K562 (cell line): ENCODE results near the gene WSCD2. TPM values are rescaled to one million over a fixed set of nuclear protein-coding genes. Genes with fewer than 3 reads are reported as not detected.

Source experiments
- ATAC-seq: fragments of 200-7000 bp; cut with Tn5 transposase; 3 replicates; pipeline ENCODE4 v1.9.1; 2020; ENCODE audit warnings: moderate library complexity
- BruUV-seq: library from RNA; stranded (reverse); fragments of 400-500 nt; replicated peaks from 2 replicates; lab custom pipeline; 2021; lab: Mats Ljungman, UMichigan
- CTCF ChIA-PET: fragments of 300-600 bp; formaldehyde crosslinking; extraction: SDS; loops from one replicate; lab custom pipeline; 2021; ENCODE audit warnings: low intra/inter-chr PET ratio; lab: Yijun Ruan, JAX
- POLR2A ChIA-PET: fragments of 300-600, 350-650 bp; sonication (Branson Sonifier 250); formaldehyde crosslinking; extraction: SDS; loops from one replicate; lab custom pipeline; 2021; ENCODE audit warnings: antibody characterized with exemption, inconsistent platforms; lab: Yijun Ruan, JAX
- DNase-seq, 4 experiments: peaks; one replicate each; pipeline versions ENCODE4 v3.0.0 to v3.0.0-alpha.2; 2011 to 2018; ENCODE audit warnings: low spot score in 3 of 4, mixed read lengths in 3 of 4; ENCODE audit errors: extremely low read depth in 1 of 4
- FAIRE-seq: peaks from 2 replicates; lab custom pipeline; 2011; peaks lifted over from hg19 to GRCh38; lab: Jason Lieb, UNC
- H2AFZ ChIP-seq: 2 replicates; pipeline ENCODE4 v1.6.0; 2011; ENCODE audit warnings: low read depth, low read length, control low read depth, inconsistent platforms
- H3K27ac ChIP-seq: fragments of 200-600 bp; 3 replicates; pipeline ENCODE4 v1.8.0; 2011; ENCODE audit warnings: low read depth, mild to moderate bottlenecking, control low read depth, inconsistent platforms, low read length, moderate library complexity, mixed read lengths; ENCODE audit errors: extremely low read depth
- H3K27me3 ChIP-seq, 2 experiments: fragments of 300-600 bp in 1 of 2; 2 replicates in 1 of 2; 3 replicates in 1 of 2; pipeline versions ENCODE4 v1.6.0 to v1.8.0; 2011; ENCODE audit warnings: inconsistent platforms in 2 of 2, low read length in 2 of 2, mild to moderate bottlenecking in 1 of 2, mixed read lengths in 1 of 2, moderate library complexity in 1 of 2; ENCODE audit not compliant: control insufficient read depth in 2 of 2, insufficient read depth in 2 of 2
- H3K36me3 ChIP-seq: fragments of 300-600 bp; 3 replicates; pipeline ENCODE4 v1.8.0; 2011; ENCODE audit warnings: mild to moderate bottlenecking, low read length, inconsistent platforms; ENCODE audit not compliant: control insufficient read depth, insufficient read depth
- H3K4me1 ChIP-seq, 2 experiments: fragments of 200-600 bp in 1 of 2; replicated peaks in 1 of 2; 2 replicates in 1 of 2; 3 replicates in 1 of 2; pipeline versions ENCODE4 v1.5.1 to v1.8.0; 2011; ENCODE audit warnings: inconsistent platforms in 2 of 2, low read length in 2 of 2, mild to moderate bottlenecking in 1 of 2, mixed read lengths in 1 of 2, moderate library complexity in 1 of 2; ENCODE audit not compliant: control insufficient read depth in 2 of 2, insufficient read depth in 2 of 2
- H3K4me2 ChIP-seq: 2 replicates; pipeline ENCODE4 v1.6.1; 2011; ENCODE audit warnings: low read length, control low read depth, inconsistent platforms, mixed read lengths; ENCODE audit not compliant: insufficient read depth
- H3K4me3 ChIP-seq: fragments of 200-600 bp; sonication (generic), shearing (Covaris generic); 2 replicates; pipeline ENCODE4 v1.5.1; 2016; ENCODE audit warnings: control low read depth, inconsistent platforms
- H3K79me2 ChIP-seq: fragments of 200-600 bp; 3 replicates; pipeline ENCODE4 v1.8.0; 2011; ENCODE audit warnings: low read length, inconsistent platforms; ENCODE audit not compliant: control insufficient read depth, insufficient read depth
- H3K9ac ChIP-seq, 2 experiments: 2 replicates each; pipeline versions ENCODE4 v1.6.0 to v1.6.1; 2011; ENCODE audit warnings: low read depth in 2 of 2, low read length in 2 of 2, control low read depth in 1 of 2, inconsistent platforms in 1 of 2, mild to moderate bottlenecking in 1 of 2, mixed read lengths in 1 of 2; ENCODE audit not compliant: insufficient read depth in 1 of 2
- H3K9me1 ChIP-seq: one replicate; pipeline ENCODE4 v1.6.0; 2011; ENCODE audit warnings: inconsistent platforms, mild to moderate bottlenecking, low read length, moderate library complexity; ENCODE audit not compliant: control insufficient read depth, insufficient read depth
- H3K9me3 ChIP-seq: replicated peaks from 2 replicates; pipeline ENCODE4 v1.5.1; 2011; ENCODE audit warnings: low read depth, low read length, inconsistent platforms; ENCODE audit not compliant: control insufficient read depth, insufficient read depth
- H4K20me1 ChIP-seq: replicated peaks from 2 replicates; pipeline ENCODE4 v1.6.1; 2011; ENCODE audit warnings: low read length, inconsistent platforms, mixed read lengths; ENCODE audit not compliant: control insufficient read depth, insufficient read depth
- ARID1B ChIP-seq: fragments of 450-650 bp; IDR thresholded peaks from 2 replicates; pipeline ENCODE4 v1.6.1; 2016; ENCODE audit warnings: antibody characterized with exemption, mild to moderate bottlenecking, inconsistent platforms
- ATF2 ChIP-seq: sonication (generic); formaldehyde crosslinking; IDR thresholded peaks from 2 replicates; pipeline ENCODE4 v1.8.1; 2022; ENCODE audit warnings: missing genetic modification reagents
- ETS2 ChIP-seq: IDR thresholded peaks from 2 replicates; pipeline ENCODE4 v1.6.1; 2016; ENCODE audit warnings: borderline replicate concordance, missing genetic modification characterization, mild to moderate bottlenecking, moderate library complexity, missing compliant biosample characterization; ENCODE audit not compliant: poor library complexity, severe bottlenecking
- RBM39 ChIP-seq: fragments of 200-400 bp; formaldehyde crosslinking; optimal IDR thresholded peaks from 2 replicates; pipeline ENCODE3; 2018; ENCODE audit warnings: low read depth, low read length
- RNF219 ChIP-seq: fragments of 250-450 bp; sonication (Bioruptor Pico); IDR thresholded peaks from 2 replicates; pipeline ENCODE4 v1.5.0; 2022; ENCODE audit warnings: mild to moderate bottlenecking
- ZBTB2 ChIP-seq: fragments of 450-650 bp; IDR thresholded peaks from 2 replicates; pipeline ENCODE4 v1.6.1; 2016; ENCODE audit warnings: antibody characterized with exemption
- ZBTB34 ChIP-seq: fragments of 250-450 bp; sonication (Bioruptor Pico); IDR thresholded peaks from 2 replicates; pipeline ENCODE4 v1.8.0; 2021; ENCODE audit warnings: mild to moderate bottlenecking, moderate library complexity
- ZFP1 ChIP-seq: fragments of 450-650 bp; formaldehyde crosslinking; IDR thresholded peaks from 2 replicates; pipeline ENCODE4 v1.4.0; 2020; ENCODE audit warnings: mild to moderate bottlenecking, mixed read lengths
- ZNF639 ChIP-seq, 2 experiments: fragments of 200-800 bp in 1 of 2; sonication (Bioruptor generic) in 1 of 2; sonication (generic) in 1 of 2; formaldehyde crosslinking in 1 of 2; IDR thresholded peaks in 1 of 2; conservative IDR thresholded peaks in 1 of 2; 2 replicates each; pipeline versions ENCODE4 v1.5.0 to v1.6.1; 2016 to 2020; ENCODE audit warnings: missing compliant biosample characterization in 1 of 2, missing genetic modification characterization in 1 of 2, missing genetic modification reagents in 1 of 2
- WGBS: fragments of 100-300 bp; shearing (Covaris generic); methylation state at CpG from one replicate; pipeline ENCODE4 v1.1.6; 2016; ENCODE audit warnings: low coverage, mixed read lengths; ENCODE audit not compliant: insufficient coverage; ENCODE audit errors: missing lambda C conversion rate; 5-methylcytosine and 5-hydroxymethylcytosine counted together
- in situ Hi-C: fragments of 300-500 bp; cut with MboI; formaldehyde crosslinking; loops from 4 replicates; pipeline ENCODE4 v1.15.0; 2018; ENCODE audit warnings: inconsistent platforms, mixed read lengths
- intact Hi-C: fragments of 100-400 bp; cut with micrococcal nuclease; formaldehyde crosslinking; loops from 2 replicates; pipeline ENCODE4 v1.14.2; 2022
- polyA plus RNA-seq, 8 experiments: library from polyadenylated mRNA; depleted of rRNA in 4 of 8; stranded (reverse) in 5 of 8; unstranded in 3 of 8; fragments of >200 nt; fragmentation: Nextera tagmentation in 2 of 8; fragmentation: Illumina TruSeq in 1 of 8; extraction: Ambion mirVana in 2 of 8; extraction: Trizol in 1 of 8; gene quantifications; 2 replicates each; pipeline versions ENCODE4 v1.2.1 to v1.2.3, GENCODE V29; 2011 to 2014; ENCODE audit warnings: inconsistent platforms in 1 of 8, missing spikeins in 1 of 8
- total RNA-seq, 7 experiments: library from RNA; depleted of rRNA in 6 of 7; stranded (reverse); fragments of >200 nt in 6 of 7; fragmentation: Illumina TruSeq in 2 of 7; extraction: Trizol in 2 of 7; gene quantifications; 2 replicates each; pipeline versions ENCODE4 v1.2.1 to v1.2.3, GENCODE V29; 2011 to 2021; ENCODE audit warnings: low replicate concordance in 1 of 7

Gene WSCD2
- total and polyA plus RNA-seq, 9 of the 15 experiments (the other 6 are each of a cell fraction or from before 2014, with no cell fraction given), result 0.72 to 14.1 (median 4.0) TPM

GRCh38 chr12:108145011-108145410 is 15.9 kb downstream of the WSCD2 start (continued):
- TF ChIP-seq ZBTB2 (no peak), RBM39 (no peak)

GRCh38 chr12:108146035-108146893 is 17.2 kb downstream of the WSCD2 start:
- Histone ChIP-seq H3K36me3 (no peaks in the 10 kb centered on the region), H3K27me3 (peaks cover 3 to 15% of the 10 kb centered on the region in 2 experiments; a peak in 1 of 5 replicates), H3K4me1 (peaks cover 0 to 3% of the 10 kb centered on the region in 2 experiments; a peak in 2 of 5 replicates), H3K9me1 (no peaks in the 10 kb centered on the region), H3K9ac (no peak overlapping the region), H3K4me3 (no peak overlapping the region), H2AFZ (no peak overlapping the region), H3K27ac (no peak overlapping the region), H3K9me3 (no peaks in the 10 kb centered on the region), H4K20me1 (no peaks in the 10 kb centered on the region), H3K79me2 (no peaks in the 10 kb centered on the region), H3K4me2 (no peak overlapping the region)
- ChIA-PET CTCF (no interaction called here), POLR2A (interaction anchor here (0.7 to 1.0 kb wide), 3 partner anchors 14 to 41 kb away, joined by 3 to 5 read pairs (median 3); no protein-coding TSS in a partner anchor)
- DNase-seq (no peak), ATAC-seq (no peak), FAIRE-seq (no peak)
- in situ Hi-C loops, result no loop called here
- WGBS, result 16% methylated on average over 6 of the region's 6 CpGs
- BruUV-seq, result no TSS peak
- intact Hi-C loops, result no loop called here
- no peak for TF ChIP-seq ATF2 (CRISPR knock-in tag)
- no peak for TF ChIP-seq ZNF639 (CRISPR knock-in tag; conservative IDR thresholded peaks at IDR 0.05 in 1 of 2, IDR thresholded peaks at IDR 0.05 in 1 of 2)
- TF ChIP-seq ZBTB34 (CRISPR knock-in tag), result no peak
- no peak for TF ChIP-seq ARID1B
- no peak for TF ChIP-seq RNF219
- no peak for TF ChIP-seq ZFP1 (CRISPR knock-in tag)
- TF ChIP-seq ETS2, result no peak
